Brain microvascular endothelial cell (primary cell): ENCODE results near the gene GALNT10.
A peak's percentile ranks its signal among the peaks of the same experiment; 100 is the strongest.

Source experiments
- DNase-seq: peaks from one replicate; pipeline ENCODE4 v3.0.0-alpha.2; 2020
- H3K27ac ChIP-seq: fragments of 250-450 bp; sonication (Bioruptor Pico); 2 replicates; pipeline ENCODE4 v1.5.1; 2020; ENCODE audit warnings: mild to moderate bottlenecking, moderate library complexity
- H3K27me3 ChIP-seq: fragments of 250-450 bp; sonication (Bioruptor Pico); replicated peaks from 2 replicates; pipeline ENCODE4 v1.5.1; 2020; ENCODE audit warnings: mild to moderate bottlenecking
- H3K36me3 ChIP-seq: fragments of 250-450 bp; sonication (Bioruptor Pico); replicated peaks from 2 replicates; pipeline ENCODE4 v1.5.1; 2020; ENCODE audit warnings: mild to moderate bottlenecking
- H3K4me3 ChIP-seq: 2 replicates; pipeline ENCODE4 v1.5.1; 2011; ENCODE audit warnings: low read depth, mild to moderate bottlenecking, control low read depth, low read length, moderate library complexity
- CTCF ChIP-seq: IDR thresholded peaks from 2 replicates; pipeline ENCODE4 v1.5.1; 2011; ENCODE audit warnings: low read depth, mild to moderate bottlenecking, moderate library complexity, low read length, control low read depth, inconsistent platforms; ENCODE audit errors: missing control alignments
- in situ Hi-C: cut with HindIII; loops from 2 replicates; pipeline ENCODE4 v1.10.0; 2017; ENCODE audit warnings: low sequenced_read_pairs, low pct_ligation_motif_present

The GALNT10 gene

GRCh38 chr5:154445422-154446194, 255.1 kb downstream of the GALNT10 start, which contains the start of gene SAP30L:
Gene SAP30L (plus strand): TSS chr5:154445997. CDS start chr5:154446605, 608 bp downstream.
- Histone ChIP-seq H3K36me3 (peaks cover 2% of the 10 kb centered on the region), H3K27ac (no peak within 1 kb of the TSS), H3K4me3 (peak within 1 kb of the TSS; percentile 93), H3K27me3 (no peaks in the 10 kb centered on the region)
- in situ Hi-C loops = no loop called here
- peak; percentile 96 for DNase-seq
- TF ChIP-seq CTCF = no peak

GRCh38 chr5:154446195-154447088, 255.9 kb downstream of the GALNT10 start:
- TF ChIP-seq CTCF = no peak
- no peak overlapping the region for H3K27ac ChIP-seq

GRCh38 chr5:154447089-154447725, 256.7 kb downstream of the GALNT10 start:
- H3K27ac ChIP-seq = no peak overlapping the region

More at GRCh38 chr5:154446195-154447088, 255.9 kb downstream of the GALNT10 start:
- in situ Hi-C loops = no loop called here
- DNase-seq = peak; percentile 77
- Histone ChIP-seq H3K27me3 (no peaks in the 10 kb centered on the region), H3K4me3 (peak overlapping the region; percentile 93), H3K36me3 (peaks cover 10% of the 10 kb centered on the region)

GRCh38 chr5:154449786-154450185, 259.3 kb downstream of the GALNT10 start:
- H3K27ac ChIP-seq = no peak overlapping the region
- no peak for TF ChIP-seq CTCF
- no peaks in the 10 kb centered on the region for H3K27me3 ChIP-seq
- H3K4me3 ChIP-seq = no peak overlapping the region
- in situ Hi-C loops = no loop called here
- DNase-seq = no peak
- peaks cover 31% of the 10 kb centered on the region for H3K36me3 ChIP-seq

More at GRCh38 chr5:154447089-154447725, 256.7 kb downstream of the GALNT10 start:
- in situ Hi-C loops = no loop called here
- no peak for DNase-seq
- TF ChIP-seq CTCF = no peak
- Histone ChIP-seq H3K27me3 (no peaks in the 10 kb centered on the region), H3K4me3 (peak overlapping the region; percentile 93), H3K36me3 (peaks cover 15% of the 10 kb centered on the region)

- Histone ChIP-seq H3K4me3 (no peak overlapping the region), H3K36me3 (peaks cover 46% of the 10 kb centered on the region), H3K27me3 (no peaks in the 10 kb centered on the region), H3K27ac (no peak overlapping the region)
- no peak for TF ChIP-seq CTCF
- no peak for DNase-seq
- in situ Hi-C loops = no loop called here
Observed at GRCh38 chr5:154451957-154452356, 261.4 kb downstream of the GALNT10 start.
